Measurements from ENCODE around the gene TRMT112.

The TRMT112 gene

DNA sequence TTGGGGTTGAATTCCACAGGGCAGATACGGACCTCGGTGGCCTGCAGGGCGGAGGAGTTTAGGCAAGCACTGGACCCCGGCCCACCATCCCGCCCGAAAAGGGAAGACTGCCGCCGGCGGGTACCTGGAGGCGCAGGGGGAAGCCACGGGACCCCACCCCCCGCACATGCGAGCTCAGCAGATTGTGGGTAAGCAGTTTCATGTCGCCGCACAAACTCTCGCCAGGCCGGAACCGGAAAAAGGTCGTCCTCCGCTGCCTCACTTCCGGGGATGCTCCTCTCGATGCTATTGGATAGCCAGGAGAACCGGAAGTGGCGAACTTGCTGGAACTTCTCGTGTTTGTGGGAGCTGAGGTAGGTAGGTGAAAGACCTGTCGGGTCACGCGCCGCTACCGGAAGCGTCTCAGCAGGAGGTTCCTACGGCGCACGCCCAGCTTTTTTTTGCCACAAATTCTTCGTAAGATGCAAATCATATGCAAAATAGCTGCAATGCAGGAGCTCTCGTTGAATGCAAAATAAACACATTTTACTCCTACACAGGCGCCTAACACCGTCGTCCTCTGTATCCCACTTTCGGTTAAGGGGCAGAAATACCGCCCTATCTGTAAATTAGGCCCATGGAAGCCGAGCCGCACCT, at the start of gene TRMT112:
Gene TRMT112 (minus strand): TSS at position 235 of the 636 bp plus-strand sequence. CDS start 33 bp downstream, at position 202.
- DNase-seq (peak; percentile 95), ATAC-seq (peak; percentile 76)

- no peak for DNase-seq
Observed at GRCh38 chr11:64366751-64367150, 49.4 kb upstream of the TRMT112 start.

GRCh38 chr11:64364911-64365310, 47.6 kb upstream of the TRMT112 start:
- DNase-seq (no peak), ATAC-seq (no peak)

More at GRCh38 chr11:64366751-64367150, 49.4 kb upstream of the TRMT112 start:
- no peak for ATAC-seq

DNA sequence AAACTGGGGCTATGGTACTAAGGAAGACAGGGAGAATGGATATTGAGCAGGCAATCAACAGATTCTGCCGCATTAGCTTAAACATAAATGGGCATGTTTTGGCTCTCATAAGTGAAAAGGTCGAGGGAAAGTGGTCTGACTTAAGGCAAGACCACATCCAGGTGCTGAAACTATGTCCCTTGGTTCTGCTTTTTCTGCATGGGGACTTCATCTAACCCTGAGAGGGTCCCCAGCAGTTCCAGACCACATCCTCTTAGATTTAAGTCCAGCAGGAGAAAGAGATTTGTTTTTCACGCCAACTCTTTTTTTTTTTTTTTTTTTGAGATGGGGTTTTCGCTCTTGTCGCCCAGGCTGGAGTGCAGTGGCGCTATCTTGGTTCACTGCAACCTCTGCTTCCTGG, 47.1 kb upstream of the TRMT112 start:
- ATAC-seq (no peak), DNase-seq (no peak)

- DNase-seq = no peak
Observed at GRCh38 chr11:64362339-64362738, 45.0 kb upstream of the TRMT112 start.

GRCh38 chr11:64361659-64362058, 44.3 kb upstream of the TRMT112 start:
- DNase-seq (no peak), ATAC-seq (no peak)

More at GRCh38 chr11:64362339-64362738, 45.0 kb upstream of the TRMT112 start:
- ATAC-seq = no peak

- ATAC-seq (no peak), DNase-seq (no peak)
Observed at GRCh38 chr11:64360448-64360921, 43.1 kb upstream of the TRMT112 start.

DNA sequence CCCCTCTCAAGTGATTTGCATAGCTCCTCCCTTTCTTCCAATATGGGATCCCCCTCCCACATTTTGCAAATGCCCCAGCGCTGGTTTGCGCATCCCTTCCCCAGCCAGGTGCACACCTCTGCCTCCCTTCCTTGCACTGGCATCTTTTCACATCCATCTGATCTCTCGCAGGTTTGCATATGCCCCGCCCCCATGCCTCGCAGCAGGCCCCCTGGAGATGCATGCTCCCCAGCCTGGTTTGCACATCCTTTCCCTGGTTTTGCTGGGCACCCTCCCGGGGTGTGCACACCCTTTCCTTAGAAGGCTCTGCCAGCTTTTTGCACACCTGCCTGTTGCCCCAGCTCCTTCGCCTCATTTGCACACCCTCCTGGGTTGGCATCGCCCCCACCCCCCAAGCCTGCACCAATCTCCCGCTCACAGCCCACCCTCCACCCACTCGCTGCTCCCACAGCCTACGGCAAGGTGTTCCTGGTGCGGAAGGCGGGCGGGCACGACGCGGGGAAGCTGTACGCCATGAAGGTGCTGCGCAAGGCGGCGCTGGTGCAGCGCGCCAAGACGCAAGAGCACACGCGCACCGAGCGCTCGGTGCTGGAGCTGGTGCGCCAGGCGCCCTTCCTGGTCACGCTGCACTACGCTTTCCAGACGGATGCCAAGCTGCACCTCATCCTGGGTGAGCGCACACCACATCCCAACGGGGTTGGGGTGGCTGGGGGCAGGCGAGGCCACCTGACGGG, 42.5 kb upstream of the TRMT112 start:
- ATAC-seq = peak; percentile 15

DNA sequence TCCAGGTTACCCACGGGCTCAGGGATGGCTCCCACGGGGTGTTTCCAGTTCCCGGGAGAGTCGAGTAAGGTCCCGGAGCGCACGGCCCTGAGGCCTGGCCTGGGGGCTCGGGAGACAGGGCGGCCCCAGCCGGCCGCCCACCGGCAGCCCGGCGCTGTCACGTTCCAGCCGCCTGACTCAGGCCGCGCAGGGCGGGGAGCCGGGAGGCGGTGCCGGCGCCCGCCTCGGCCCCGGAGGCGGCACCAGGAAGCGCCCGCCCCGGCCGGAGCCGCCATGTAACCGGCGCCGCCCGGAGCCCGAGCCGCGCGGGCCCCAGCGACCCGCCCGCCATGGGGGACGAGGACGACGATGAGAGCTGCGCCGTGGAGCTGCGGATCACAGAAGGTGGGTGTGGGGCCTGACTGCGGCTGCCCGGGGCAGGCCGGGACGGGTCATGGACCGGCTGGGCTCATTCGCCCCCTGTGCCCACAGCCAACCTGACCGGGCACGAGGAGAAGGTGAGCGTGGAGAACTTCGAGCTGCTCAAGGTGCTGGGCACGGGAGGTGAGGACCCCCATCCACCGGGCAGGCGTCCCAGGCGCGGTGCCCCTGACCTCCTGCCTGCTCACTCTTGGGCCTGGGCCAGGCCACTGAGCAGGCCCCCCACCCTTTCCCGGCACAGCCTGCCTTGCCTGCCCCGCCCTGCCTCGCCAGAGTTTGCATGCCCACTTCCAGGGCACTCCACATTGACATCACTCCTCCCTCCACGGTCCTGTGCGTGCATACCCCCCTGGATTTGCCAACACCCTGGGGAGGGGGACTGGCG, 41.8 kb upstream of the TRMT112 start, which contains the start of gene RPS6KA4:
Gene RPS6KA4 (plus strand): TSS at position 256 of the 805 bp plus-strand sequence. CDS start 74 bp downstream, at position 330.
- DNase-seq (peak; percentile 73), ATAC-seq (peak; percentile 75)

More for the DNA sequence above, 42.5 kb upstream of the TRMT112 start:
- peak; percentile 39 for DNase-seq

GRCh38 chr11:64358536-64358906, 41.2 kb upstream of the TRMT112 start:
- ATAC-seq (no peak), DNase-seq (no peak)

GRCh38 chr11:64357904-64358535, 40.7 kb upstream of the TRMT112 start:
- ATAC-seq = peak; percentile 68
- peak; percentile 67 for DNase-seq

DNA sequence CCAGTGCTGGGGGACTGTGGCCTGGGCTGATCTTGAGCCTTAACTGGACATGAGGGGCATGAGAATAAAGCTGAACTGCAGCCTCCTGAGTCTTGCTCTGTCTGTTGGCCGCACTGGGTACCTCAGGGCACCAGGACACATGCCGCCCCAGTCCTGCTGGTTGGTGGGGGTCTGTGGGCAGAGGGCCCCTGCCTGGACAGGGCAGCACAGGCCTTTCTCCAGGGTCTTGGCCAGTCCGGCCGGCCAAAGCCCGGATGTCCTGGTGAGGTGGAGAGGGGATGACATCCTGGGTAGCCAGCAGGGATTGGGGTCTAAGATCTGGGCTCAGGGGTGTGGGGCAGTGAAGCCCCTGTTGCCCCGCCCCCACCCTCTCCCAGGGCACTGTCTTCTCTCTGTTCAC, 40.1 kb upstream of the TRMT112 start:
- DNase-seq (no peak), ATAC-seq (no peak)

- peak; percentile 65 for DNase-seq
Observed at GRCh38 chr11:64356498-64357411, 39.4 kb upstream of the TRMT112 start.

GRCh38 chr11:64355078-64355940, 38.0 kb upstream of the TRMT112 start:
- DNase-seq = peak; percentile 77
- peak; percentile 44 for ATAC-seq

More at GRCh38 chr11:64356498-64357411, 39.4 kb upstream of the TRMT112 start:
- no peak for ATAC-seq

GRCh38 chr11:64353715-64354506, 36.6 kb upstream of the TRMT112 start:
- no peak for ATAC-seq
- no peak for DNase-seq

GRCh38 chr11:64352995-64353714, 35.8 kb upstream of the TRMT112 start:
- DNase-seq (no peak), ATAC-seq (no peak)

GRCh38 chr11:64352099-64352994, 35.0 kb upstream of the TRMT112 start:
- no peak for DNase-seq
- ATAC-seq = no peak

Data from stimulated activated naive CD8-positive, alpha-beta T cell treated with anti-CD3 and anti-CD28 coated beads, Interleukin-15, Interleukin-2, amounts not matched to agents 100 U/mL and 50 U/mL, for 24 hours (primary cell).